A673 (cell line): ENCODE results near the gene KRTAP5-1. TPM values are rescaled to one million over a fixed set of nuclear protein-coding genes. Genes with fewer than 3 reads are reported as not detected.

Source experiments
- BruUV-seq: library from RNA; stranded (reverse); fragments of 400-500 nt; replicated peaks from 2 replicates; lab custom pipeline; 2021; lab: Mats Ljungman, UMichigan
- CTCF ChIA-PET: fragments of 300-600 bp; sonication (Branson Sonifier 250); formaldehyde crosslinking; loops from one replicate; lab custom pipeline; 2022; ENCODE audit warnings: antibody characterized with exemption; lab: Charles Lee
- POLR2A ChIA-PET: fragments of 300-600 bp; sonication (Branson Sonifier 250); formaldehyde crosslinking; loops from one replicate; lab custom pipeline; 2022; ENCODE audit warnings: antibody characterized with exemption; ENCODE audit not compliant: low non-redundant PET; lab: Charles Lee
- DNase-seq: peaks from one replicate; pipeline ENCODE4 v3.0.0-alpha.2; 2015; ENCODE audit warnings: low spot score
- H3K27ac ChIP-seq: fragments of 200-600 bp; sonication (generic); 2 replicates; pipeline ENCODE4 v1.5.1; 2016; ENCODE audit warnings: mixed run types, low read depth, mild to moderate bottlenecking, mixed read lengths, antibody characterized with exemption, low read length; ENCODE audit not compliant: poor library complexity, severe bottlenecking
- H3K27me3 ChIP-seq: fragments of 200-600 bp; sonication (generic); replicated peaks from 2 replicates; pipeline ENCODE4 v1.6.1; 2017; ENCODE audit warnings: mixed run types, low read depth, mild to moderate bottlenecking, mixed read lengths, antibody characterized with exemption, low read length; ENCODE audit not compliant: insufficient read depth, poor library complexity
- H3K36me3 ChIP-seq: fragments of 200-600 bp; sonication (generic); 2 replicates; pipeline ENCODE4 v1.6.1; 2016; ENCODE audit warnings: mixed run types, mild to moderate bottlenecking, mixed read lengths, antibody characterized with exemption, low read length; ENCODE audit not compliant: insufficient read depth, poor library complexity, severe bottlenecking
- H3K4me1 ChIP-seq: fragments of 200-600 bp; sonication (generic); 2 replicates; pipeline ENCODE4 v1.6.1; 2017; ENCODE audit warnings: mixed run types, mild to moderate bottlenecking, mixed read lengths, antibody characterized with exemption, low read length; ENCODE audit not compliant: insufficient read depth, poor library complexity, severe bottlenecking
- H3K4me3 ChIP-seq: fragments of 200-600 bp; sonication (generic); 2 replicates; pipeline ENCODE4 v1.5.1; 2016; ENCODE audit warnings: low read depth, mixed run types, mild to moderate bottlenecking, mixed read lengths, low read length; ENCODE audit not compliant: poor library complexity, severe bottlenecking
- H3K9me3 ChIP-seq: fragments of 200-600 bp; sonication (generic); 2 replicates; pipeline ENCODE4 v1.6.1; 2016; ENCODE audit warnings: mixed run types, low read depth, mild to moderate bottlenecking, mixed read lengths, antibody characterized with exemption, low read length; ENCODE audit not compliant: poor library complexity, severe bottlenecking
- EZH2 ChIP-seq: fragments of 200-600 bp; sonication (generic); IDR thresholded peaks from 2 replicates; pipeline ENCODE4 v1.6.1; 2017; ENCODE audit warnings: borderline replicate concordance, low read depth, mild to moderate bottlenecking, mixed read lengths, antibody characterized with exemption, low read length; ENCODE audit not compliant: poor library complexity, severe bottlenecking
- intact Hi-C: fragments of 100-400 bp; cut with micrococcal nuclease; formaldehyde crosslinking; loops from one replicate; pipeline ENCODE4 v1.10.0; 2022; ENCODE audit not compliant: unreplicated experiment
- total RNA-seq: library from RNA; stranded (reverse); gene quantifications from 2 replicates; pipeline ENCODE4 v1.2.3, GENCODE V29; 2021
- TF ChIP-seq, protein P1 (sequence below): fragments of 300-800, 200-600 bp; sonication (generic); conservative IDR thresholded peaks from 2 replicates; pipeline ENCODE4 v1.5.1; 2017; ENCODE audit warnings: low read depth, mild to moderate bottlenecking, antibody characterized with exemption, low read length, moderate library complexity, mixed read lengths

The KRTAP5-1 gene
- total RNA-seq, 1 experiment from 2014 or later, result not detected

DNA sequence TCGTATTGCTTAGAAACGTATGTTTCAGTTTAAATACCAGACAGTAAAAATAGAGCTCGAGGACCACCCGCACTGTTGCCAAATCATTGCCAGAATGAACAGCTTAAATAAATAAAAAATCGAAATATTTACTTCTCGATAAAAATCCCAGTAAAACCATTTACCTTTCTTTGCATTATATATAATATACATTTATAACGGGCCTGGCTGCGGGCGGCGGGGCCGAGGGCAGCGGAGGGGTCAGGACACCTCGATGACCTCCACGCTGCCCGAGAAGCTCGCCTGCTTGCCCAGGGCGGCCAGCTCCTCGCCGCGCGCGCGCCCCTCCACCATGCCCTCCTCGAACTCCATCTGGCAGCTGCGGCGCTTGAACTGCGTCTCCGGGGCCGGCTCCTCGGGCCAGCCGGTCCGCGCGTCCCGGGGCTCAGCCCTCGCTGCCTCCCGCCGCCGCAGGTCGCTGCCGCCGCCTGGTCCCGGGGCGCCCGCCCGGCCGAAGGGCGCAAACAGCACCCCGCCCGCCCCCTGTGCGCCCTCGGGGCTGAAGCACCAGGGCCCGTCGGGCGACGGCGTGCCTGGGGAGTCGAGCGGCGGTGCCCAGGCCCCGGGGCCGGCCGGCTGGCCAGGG, 28.7 kb downstream of the KRTAP5-1 start:
- CTCF ChIA-PET, result no interaction called here
- POLR2A ChIA-PET, result no interaction called here
- TF ChIP-seq EZH2, result no peak
- TF ChIP-seq, protein P1, sequence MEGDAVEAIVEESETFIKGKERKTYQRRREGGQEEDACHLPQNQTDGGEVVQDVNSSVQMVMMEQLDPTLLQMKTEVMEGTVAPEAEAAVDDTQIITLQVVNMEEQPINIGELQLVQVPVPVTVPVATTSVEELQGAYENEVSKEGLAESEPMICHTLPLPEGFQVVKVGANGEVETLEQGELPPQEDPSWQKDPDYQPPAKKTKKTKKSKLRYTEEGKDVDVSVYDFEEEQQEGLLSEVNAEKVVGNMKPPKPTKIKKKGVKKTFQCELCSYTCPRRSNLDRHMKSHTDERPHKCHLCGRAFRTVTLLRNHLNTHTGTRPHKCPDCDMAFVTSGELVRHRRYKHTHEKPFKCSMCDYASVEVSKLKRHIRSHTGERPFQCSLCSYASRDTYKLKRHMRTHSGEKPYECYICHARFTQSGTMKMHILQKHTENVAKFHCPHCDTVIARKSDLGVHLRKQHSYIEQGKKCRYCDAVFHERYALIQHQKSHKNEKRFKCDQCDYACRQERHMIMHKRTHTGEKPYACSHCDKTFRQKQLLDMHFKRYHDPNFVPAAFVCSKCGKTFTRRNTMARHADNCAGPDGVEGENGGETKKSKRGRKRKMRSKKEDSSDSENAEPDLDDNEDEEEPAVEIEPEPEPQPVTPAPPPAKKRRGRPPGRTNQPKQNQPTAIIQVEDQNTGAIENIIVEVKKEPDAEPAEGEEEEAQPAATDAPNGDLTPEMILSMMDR, result no peak
- no peak overlapping the region for H3K4me3 ChIP-seq
- intact Hi-C loops, result no loop called here
- no peaks in the 10 kb centered on the region for H3K27me3 ChIP-seq
- no peaks in the 10 kb centered on the region for H3K36me3 ChIP-seq
- H3K27ac ChIP-seq, result no peak overlapping the region
- no peaks in the 10 kb centered on the region for H3K4me1 ChIP-seq
- no peaks in the 10 kb centered on the region for H3K9me3 ChIP-seq
- BruUV-seq, result no TSS peak
- DNase-seq, result no peak

DNA sequence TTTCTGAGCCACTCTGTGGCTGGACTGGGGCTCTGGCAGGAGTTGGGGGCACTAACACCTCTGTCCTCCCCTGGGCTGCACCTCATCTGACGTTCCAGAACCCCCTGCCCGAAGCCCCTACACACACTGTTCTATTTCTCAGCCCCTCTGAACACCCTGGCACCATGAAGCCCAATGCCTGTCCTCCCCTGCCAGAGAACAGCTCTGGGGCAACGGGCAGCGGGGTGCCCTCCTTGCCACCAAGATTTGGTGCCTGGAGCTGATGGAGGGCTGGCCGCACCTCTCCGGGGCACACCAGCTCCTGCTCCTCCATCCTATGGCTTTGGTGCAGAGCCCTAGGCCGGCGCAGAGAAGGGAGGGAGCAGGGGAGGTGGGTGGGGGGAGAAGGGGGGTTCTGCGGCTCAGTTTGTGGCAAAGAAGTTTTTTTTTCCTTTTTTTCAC, 29.4 kb downstream of the KRTAP5-1 start:
- TF ChIP-seq, protein P1, result no peak
- no peak for TF ChIP-seq EZH2
- ChIA-PET CTCF (no interaction called here), POLR2A (no interaction called here)
- BruUV-seq, result no TSS peak
- no peaks in the 10 kb centered on the region for H3K27me3 ChIP-seq
- H3K4me1 ChIP-seq, result no peaks in the 10 kb centered on the region
- no peak overlapping the region for H3K27ac ChIP-seq
- no peak for DNase-seq
- no peak overlapping the region for H3K4me3 ChIP-seq
- H3K36me3 ChIP-seq, result no peaks in the 10 kb centered on the region
- no peaks in the 10 kb centered on the region for H3K9me3 ChIP-seq
- intact Hi-C loops, result no loop called here

DNA sequence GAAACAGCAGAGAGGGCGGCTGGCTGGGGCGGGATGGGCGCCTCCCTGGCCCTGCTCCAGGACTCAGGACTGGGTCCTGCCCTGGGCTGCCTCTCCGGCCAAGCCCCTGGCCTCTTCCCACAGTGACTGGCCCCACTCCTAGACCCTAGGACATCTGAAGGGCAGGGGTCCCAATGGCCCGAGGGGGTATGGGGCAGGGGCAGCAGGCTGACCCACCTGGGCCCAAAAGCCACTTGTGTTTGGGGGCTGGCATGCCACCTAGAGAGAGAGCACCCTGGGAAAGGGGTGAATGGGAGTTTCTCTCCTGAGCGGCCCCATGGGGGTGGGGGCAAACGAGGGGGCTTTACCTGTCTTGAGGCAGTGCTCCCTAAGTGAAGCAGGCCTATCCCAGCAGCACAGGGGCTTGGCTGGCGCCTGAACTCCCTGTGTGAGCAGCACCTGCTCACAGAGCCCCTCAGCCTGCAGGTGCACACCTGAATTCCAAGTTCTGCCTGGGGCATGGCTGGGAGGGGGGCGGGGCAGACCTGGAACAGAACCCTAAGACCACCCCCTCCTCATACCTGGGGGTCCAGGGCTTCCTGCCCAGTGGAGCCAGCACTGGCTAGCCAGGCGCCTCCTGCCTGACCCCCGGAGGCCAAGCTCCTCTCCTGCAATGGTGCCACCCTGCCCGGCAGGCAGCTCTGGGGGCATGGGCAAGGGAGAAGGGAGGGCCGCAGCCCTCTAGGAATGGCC, 29.9 kb downstream of the KRTAP5-1 start:
- BruUV-seq, result no TSS peak
- Histone ChIP-seq H3K27me3 (no peaks in the 10 kb centered on the region), H3K4me1 (no peaks in the 10 kb centered on the region), H3K4me3 (no peak overlapping the region), H3K9me3 (no peaks in the 10 kb centered on the region), H3K36me3 (no peaks in the 10 kb centered on the region), H3K27ac (no peak overlapping the region)
- intact Hi-C loops, result no loop called here
- DNase-seq, result no peak
- ChIA-PET CTCF (no interaction called here), POLR2A (no interaction called here)
- no peak for TF ChIP-seq EZH2
- TF ChIP-seq, protein P1, result no peak
